NCI-H446 (cell line): ENCODE measurements around the gene DIS3.
"Not testable (repeated sequence)": the region's sequence is repeated elsewhere in the genome, so short reads cannot be mapped to it uniquely, and the experiment has no call there.

ENCODE experiments used
- DNase-seq, 2 experiments: peaks; one replicate each; lab custom pipeline; 2025; lab: John Stamatoyannopoulos, UW

The DIS3 gene, protein sequence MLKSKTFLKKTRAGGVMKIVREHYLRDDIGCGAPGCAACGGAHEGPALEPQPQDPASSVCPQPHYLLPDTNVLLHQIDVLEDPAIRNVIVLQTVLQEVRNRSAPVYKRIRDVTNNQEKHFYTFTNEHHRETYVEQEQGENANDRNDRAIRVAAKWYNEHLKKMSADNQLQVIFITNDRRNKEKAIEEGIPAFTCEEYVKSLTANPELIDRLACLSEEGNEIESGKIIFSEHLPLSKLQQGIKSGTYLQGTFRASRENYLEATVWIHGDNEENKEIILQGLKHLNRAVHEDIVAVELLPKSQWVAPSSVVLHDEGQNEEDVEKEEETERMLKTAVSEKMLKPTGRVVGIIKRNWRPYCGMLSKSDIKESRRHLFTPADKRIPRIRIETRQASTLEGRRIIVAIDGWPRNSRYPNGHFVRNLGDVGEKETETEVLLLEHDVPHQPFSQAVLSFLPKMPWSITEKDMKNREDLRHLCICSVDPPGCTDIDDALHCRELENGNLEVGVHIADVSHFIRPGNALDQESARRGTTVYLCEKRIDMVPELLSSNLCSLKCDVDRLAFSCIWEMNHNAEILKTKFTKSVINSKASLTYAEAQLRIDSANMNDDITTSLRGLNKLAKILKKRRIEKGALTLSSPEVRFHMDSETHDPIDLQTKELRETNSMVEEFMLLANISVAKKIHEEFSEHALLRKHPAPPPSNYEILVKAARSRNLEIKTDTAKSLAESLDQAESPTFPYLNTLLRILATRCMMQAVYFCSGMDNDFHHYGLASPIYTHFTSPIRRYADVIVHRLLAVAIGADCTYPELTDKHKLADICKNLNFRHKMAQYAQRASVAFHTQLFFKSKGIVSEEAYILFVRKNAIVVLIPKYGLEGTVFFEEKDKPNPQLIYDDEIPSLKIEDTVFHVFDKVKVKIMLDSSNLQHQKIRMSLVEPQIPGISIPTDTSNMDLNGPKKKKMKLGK

GRCh38 chr13:72781451-72782439, at the start of gene DIS3, which contains the start of gene PIBF1:
DIS3 (minus strand) TSS chr13:72781900; CDS start chr13:72781832, 68 bp downstream.
PIBF1 (plus strand) TSS chr13:72782133; CDS start chr13:72783470, 1,337 bp downstream.
- peak; percentile 35 to 82 for DNase-seq

DNA sequence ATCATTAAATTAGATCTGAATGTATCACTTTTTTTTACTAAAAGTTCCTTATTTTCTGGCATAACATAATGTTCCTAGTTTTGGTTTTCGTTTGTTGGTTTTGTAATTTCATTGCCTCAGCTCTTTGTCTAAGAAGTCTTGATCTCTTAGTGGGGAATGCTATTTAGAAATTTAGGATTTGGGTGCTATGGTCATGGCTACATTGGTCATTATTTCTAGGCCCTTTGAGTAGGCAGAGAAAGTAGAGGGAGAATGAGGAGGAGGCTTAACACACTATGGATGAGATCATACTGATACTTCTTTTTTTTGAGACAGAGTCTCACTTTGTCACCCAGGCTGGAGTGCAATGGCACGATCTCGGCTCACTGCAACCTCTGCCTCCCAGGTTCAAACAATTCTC, 42.0 kb upstream of the DIS3 start:
- DNase-seq, result no peak

DNA sequence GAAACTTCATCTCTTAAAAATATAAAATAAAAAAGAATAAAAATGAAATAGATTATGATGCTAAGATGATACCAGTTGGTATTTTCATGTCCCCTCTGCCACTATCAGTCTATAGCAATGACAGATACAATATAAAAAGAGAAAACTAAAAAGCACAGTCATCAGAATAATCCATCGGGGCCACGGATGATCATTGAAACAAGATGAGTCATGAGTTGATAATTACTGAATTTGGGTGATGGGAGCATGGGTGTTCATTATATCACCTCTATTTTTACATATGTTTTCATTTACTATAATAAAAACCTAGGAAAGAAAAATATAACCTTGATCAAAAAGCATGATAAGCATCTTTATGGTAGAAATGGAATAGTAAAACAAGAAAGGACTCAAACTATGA, 41.4 kb upstream of the DIS3 start:
- no peak for DNase-seq

- no peak for DNase-seq
These were observed 39.2 kb upstream of the DIS3 start for GRCh38 chr13:72820898-72821279.

GRCh38 chr13:72820156-72820897, 38.6 kb upstream of the DIS3 start:
- DNase-seq, result no peak

DNA sequence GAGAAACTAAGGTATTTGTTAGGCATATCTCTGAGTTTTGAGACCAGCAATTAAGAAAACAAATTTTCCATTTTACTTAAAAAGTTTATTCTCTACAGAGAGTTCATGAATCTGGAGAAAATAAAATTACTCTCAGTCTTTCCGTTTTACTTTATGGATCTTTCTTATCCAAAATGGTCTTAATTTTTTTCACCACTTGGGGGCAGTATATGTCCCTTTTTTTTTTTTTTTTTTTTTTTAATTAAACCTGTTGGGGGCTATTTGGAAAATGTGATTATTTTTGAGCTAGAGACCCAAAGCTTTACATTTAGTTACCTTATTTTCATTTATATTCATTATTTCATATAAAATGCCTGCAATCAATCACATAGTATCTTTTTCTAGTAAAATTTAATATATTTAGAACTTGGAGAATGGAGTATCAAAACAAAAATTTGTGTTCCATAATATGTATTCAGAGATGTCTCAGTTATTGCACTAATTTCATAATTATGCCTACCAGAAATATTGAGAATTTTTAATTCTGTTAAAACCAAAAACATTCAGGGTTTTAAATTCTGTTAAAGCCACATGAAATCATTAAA, 27.3 kb upstream of the DIS3 start:
- DNase-seq, result no peak

DNA sequence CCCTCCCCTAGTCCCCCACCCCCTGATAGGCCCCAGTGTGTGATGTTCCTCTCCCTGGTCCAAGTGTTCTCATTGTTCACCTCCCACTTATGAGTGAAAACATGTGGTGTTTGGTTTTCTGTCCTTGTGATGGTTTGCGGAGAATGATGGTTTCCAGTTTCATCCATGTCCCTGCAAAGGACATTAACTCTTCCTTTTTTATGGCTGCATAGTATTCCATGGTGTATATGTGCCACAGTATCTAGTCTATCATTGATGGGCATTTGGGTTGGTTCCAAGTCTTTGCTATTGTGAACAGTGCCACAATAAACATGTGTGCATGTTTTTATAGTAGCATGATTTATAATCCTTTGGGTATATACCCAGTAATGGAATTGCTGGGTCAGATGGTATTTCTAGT, 24.8 kb upstream of the DIS3 start:
- not testable (repeated sequence) for DNase-seq

DNA sequence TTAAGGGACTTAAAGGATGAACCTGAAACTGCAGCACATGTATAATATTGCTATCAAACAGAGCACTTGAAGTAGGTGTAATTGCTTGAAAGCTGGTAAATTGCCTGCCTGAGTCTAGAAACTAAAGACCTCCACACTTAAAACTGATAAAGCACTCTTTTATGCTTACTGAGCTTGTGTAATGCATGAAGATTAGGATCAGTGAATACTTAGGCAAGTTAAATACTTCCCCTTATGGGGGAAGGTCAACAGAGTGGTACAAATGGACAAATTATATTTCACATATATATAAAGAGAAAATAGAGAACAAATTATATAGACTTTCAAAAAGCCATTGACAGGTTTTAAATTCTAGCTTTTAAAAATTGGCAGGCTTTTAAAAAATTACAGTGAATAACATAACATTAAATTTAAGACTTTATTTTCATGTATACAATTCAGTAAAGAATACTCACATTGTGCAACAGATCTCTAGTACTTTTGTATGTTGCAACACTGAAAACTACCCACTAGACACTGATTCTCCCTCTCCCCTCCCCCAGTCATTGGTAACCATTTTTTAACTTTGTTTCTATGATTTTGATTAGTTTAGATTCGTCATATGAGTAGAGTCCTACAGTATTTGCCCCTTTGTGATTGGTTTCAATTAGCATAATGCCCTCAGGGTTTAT, 24.1 kb upstream of the DIS3 start:
- DNase-seq, result no peak

GRCh38 chr13:72804301-72804700, 22.6 kb upstream of the DIS3 start:
- DNase-seq, result no peak

GRCh38 chr13:72798817-72799216, 17.1 kb upstream of the DIS3 start:
- no peak for DNase-seq

- DNase-seq, result no peak
These were observed 10.9 kb upstream of the DIS3 start for GRCh38 chr13:72792640-72793039.

DNA sequence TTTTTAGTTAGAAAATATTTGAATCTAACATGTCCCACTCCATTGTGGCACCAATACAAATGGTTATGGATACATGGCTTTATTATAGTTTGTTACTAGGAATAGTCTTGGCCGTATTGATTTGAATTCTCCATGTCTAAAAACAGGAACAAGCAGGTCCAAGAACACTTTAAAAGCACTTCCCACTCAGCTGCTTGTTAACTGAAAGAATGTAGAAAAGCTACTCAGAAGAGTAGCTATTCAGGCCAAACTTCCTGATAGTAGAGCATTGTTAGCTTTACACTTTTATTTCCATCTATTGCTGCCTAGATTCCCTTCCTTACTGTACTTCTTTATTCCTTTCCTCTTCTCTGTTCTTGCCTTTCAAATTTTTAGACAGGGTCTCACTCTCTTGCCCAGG, 7.1 kb upstream of the DIS3 start:
- no peak for DNase-seq

GRCh38 chr13:72784679-72785078, 3.0 kb upstream of the DIS3 start:
- not testable (repeated sequence) for DNase-seq

GRCh38 chr13:72782717-72783116, 1.0 kb upstream of the DIS3 start:
- no peak for DNase-seq

GRCh38 chr13:72774019-72774418, 7.7 kb downstream of the DIS3 start:
- DNase-seq, result no peak

DNA sequence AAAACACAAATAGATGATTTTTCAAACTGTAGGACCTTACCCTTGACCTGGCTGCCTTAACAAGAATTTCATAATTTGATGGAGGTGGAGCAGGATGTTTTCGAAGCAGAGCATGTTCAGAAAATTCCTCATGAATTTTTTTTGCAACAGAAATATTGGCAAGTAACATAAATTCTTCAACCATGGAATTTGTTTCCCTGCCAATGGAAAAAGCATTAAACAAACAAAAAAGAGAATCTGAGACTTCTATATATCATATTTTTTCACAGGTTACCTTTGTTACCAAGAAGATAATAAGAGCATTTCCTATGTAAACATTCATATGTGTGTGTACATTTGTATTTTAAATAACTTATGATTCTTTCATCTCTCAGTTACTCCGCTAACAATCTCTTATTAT, 18.3 kb downstream of the DIS3 start:
- no peak for DNase-seq

DNA sequence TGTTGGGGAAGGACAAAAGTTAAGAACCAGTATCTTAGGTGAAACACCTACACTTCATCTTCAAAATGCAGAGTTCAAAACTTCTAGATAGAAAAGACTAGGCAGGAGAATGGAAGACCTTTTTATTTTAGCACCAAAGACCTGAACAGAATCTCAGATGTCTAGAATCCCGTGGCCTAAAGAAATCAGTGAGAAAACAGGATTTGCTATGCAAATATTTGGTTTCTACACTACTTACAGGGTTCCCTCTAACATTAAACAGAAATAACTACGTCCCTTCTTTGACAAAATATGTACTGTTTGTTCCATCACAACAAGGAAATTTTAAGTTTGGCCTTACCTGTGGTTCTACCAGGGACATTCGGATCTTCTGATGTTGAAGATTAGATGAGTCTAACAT, 21.5 kb downstream of the DIS3 start:
- no peak for DNase-seq

- DNase-seq, result no peak
These were observed 23.7 kb downstream of the DIS3 start for GRCh38 chr13:72757792-72758535.

DNA sequence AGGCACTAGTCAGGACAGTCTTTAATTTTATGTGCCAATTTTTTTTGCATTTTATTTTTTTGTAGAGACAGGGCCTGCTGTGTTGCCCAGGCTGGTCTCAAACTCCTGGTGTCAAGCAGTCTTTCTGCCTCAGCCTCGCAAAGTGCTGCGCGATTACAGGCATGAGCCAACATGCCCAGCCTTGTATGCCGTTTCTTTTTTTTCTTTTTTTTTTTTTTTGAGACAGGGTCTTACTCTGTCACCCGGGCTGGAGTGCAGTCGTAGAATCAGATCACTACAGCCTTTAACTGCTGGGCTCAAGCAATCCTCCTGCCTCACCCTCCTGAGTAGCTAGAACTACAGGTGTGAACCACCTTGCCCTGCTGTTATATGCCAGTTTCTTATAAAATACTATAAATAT, 27.6 kb downstream of the DIS3 start:
- no peak for DNase-seq
